Stimulated activated memory B cell treated with anti-CD40 and anti-IgM and Interleukin-4, amounts not matched to agents 10 μg/mL and 1 μg/mL and 100 μg/mL, for 72 hours (primary cell): ENCODE measurements around the gene XPO6.

Experiments
- ATAC-seq: fragments of 150-1000 bp; cut with Tn5 transposase; 2 replicates; pipeline ENCODE4 v1.10.0; 2021
- H3K27ac Mint-ChIP-seq: one replicate; pipeline ENCODE4 v1.8.0; 2022; ENCODE audit warnings: mild to moderate bottlenecking, mixed read lengths
- H3K27me3 Mint-ChIP-seq: one replicate; pipeline ENCODE4 v1.8.0; 2022; ENCODE audit warnings: mixed read lengths
- H3K36me3 Mint-ChIP-seq: one replicate; pipeline ENCODE4 v1.8.0; 2022; ENCODE audit warnings: mixed read lengths
- H3K4me1 Mint-ChIP-seq: one replicate; pipeline ENCODE4 v1.8.0; 2022; ENCODE audit warnings: mixed read lengths
- H3K4me3 Mint-ChIP-seq: one replicate; pipeline ENCODE4 v1.8.0; 2022; ENCODE audit warnings: mild to moderate bottlenecking, moderate library complexity, mixed read lengths
- H3K9me3 Mint-ChIP-seq: one replicate; pipeline ENCODE4 v1.8.0; 2022; ENCODE audit warnings: mixed read lengths

The XPO6 gene

DNA sequence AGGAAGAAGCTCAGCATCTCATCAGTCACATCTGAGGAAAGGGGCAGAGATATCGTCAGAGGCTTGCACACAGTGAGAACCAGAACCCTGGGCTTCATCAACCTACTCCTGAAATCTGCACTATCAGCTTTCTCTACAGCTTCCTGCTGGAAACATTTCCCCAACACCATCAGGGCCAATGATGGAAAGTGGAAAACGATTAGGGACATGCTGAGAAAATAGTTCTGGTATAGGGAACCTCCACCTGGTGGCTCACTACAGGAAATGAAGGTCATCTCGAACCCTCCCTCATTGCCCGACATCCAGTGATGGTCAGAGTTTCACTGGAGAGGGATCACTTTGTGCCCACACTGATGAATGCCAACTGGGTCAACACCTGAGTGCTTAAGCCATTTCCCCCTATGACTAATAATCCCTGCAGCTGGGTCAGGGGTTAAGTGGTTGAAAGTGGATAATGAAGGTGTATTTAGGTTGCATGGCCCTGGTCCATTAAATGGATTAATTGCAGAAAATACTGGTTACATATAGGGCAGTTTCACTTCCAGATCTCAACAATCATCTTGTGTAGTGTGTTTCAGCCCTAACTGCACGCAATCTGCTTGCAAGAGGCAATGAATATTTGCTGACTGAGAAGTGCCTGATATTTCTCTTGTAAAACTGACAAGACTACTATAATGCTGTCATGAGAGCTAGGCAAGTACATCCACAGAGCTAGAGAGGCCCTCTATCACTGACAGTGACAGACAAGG, 105.1 kb downstream of the XPO6 start:
- Mint-ChIP-seq H3K4me3 (no peak overlapping the region), H3K27me3 (no peaks in the 10 kb centered on the region), H3K27ac (no peak overlapping the region), H3K9me3 (no peaks in the 10 kb centered on the region), H3K4me1 (peaks cover 4% of the 10 kb centered on the region), H3K36me3 (peaks cover 93% of the 10 kb centered on the region)
- ATAC-seq = no peak

DNA sequence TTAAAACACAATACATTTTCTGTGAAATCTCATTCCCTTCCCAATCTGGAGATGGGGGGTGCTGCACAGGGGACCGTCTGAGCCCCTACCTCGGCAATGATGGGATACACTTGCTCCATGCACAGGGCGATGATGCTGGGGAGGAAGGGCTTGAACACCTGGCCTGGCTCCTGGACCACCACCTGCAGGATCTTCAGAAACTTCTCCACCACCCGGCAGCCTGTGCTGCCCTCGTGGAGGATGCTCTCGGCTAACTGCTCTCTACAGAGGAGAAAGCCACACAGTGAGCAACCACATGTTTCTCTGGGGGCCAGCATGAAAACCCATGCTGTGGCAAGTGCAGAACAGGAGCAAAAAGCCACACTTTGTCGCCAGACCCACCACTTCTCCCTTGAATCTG, 105.8 kb downstream of the XPO6 start:
- Mint-ChIP-seq H3K4me3 (no peak overlapping the region), H3K9me3 (no peaks in the 10 kb centered on the region), H3K27ac (no peak overlapping the region), H3K4me1 (peaks cover 4% of the 10 kb centered on the region), H3K27me3 (no peaks in the 10 kb centered on the region), H3K36me3 (peaks cover 97% of the 10 kb centered on the region)
- no peak for ATAC-seq

DNA sequence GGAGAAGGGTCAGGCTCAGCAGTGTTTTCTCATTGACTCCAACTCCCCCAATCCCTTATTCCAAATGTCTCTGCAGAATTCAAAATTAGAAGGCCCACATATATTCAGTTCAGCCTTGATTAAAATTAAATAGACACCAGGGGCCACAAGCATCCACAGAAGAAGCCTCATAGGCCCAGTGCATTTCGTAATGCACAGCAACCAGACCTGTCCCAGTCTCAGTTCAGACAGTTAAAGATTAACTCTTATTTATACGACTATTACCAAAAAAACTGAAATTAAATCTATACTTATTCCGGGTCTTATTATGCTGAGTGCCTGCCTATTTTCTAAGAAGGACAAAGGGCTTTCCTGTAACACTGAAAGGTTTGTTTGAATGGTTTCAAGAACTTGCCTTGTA, 106.5 kb downstream of the XPO6 start:
- H3K27me3 Mint-ChIP-seq = no peaks in the 10 kb centered on the region
- ATAC-seq = no peak
- H3K4me3 Mint-ChIP-seq = no peak overlapping the region
- H3K27ac Mint-ChIP-seq = no peak overlapping the region
- H3K4me1 Mint-ChIP-seq = peaks cover under 1% of the 10 kb centered on the region
- peaks cover 95% of the 10 kb centered on the region for H3K36me3 Mint-ChIP-seq
- H3K9me3 Mint-ChIP-seq = no peaks in the 10 kb centered on the region

- H3K27me3 Mint-ChIP-seq = no peaks in the 10 kb centered on the region
- H3K9me3 Mint-ChIP-seq = no peaks in the 10 kb centered on the region
- no peak overlapping the region for H3K27ac Mint-ChIP-seq
- ATAC-seq = no peak
- H3K36me3 Mint-ChIP-seq = peaks cover 92% of the 10 kb centered on the region
- H3K4me3 Mint-ChIP-seq = no peak overlapping the region
- H3K4me1 Mint-ChIP-seq = no peaks in the 10 kb centered on the region
Observed at GRCh38 chr16:28104404-28104803, 107.4 kb downstream of the XPO6 start.

- Mint-ChIP-seq H3K9me3 (no peaks in the 10 kb centered on the region), H3K36me3 (peaks cover 92% of the 10 kb centered on the region), H3K4me3 (no peak overlapping the region), H3K27me3 (no peaks in the 10 kb centered on the region), H3K4me1 (no peaks in the 10 kb centered on the region), H3K27ac (no peak overlapping the region)
- ATAC-seq = no peak
Observed at GRCh38 chr16:28103516-28104170, 108.1 kb downstream of the XPO6 start.

GRCh38 chr16:28101533-28101890, 110.3 kb downstream of the XPO6 start:
- ATAC-seq = no peak
- H3K27ac Mint-ChIP-seq = no peak overlapping the region
- H3K27me3 Mint-ChIP-seq = no peaks in the 10 kb centered on the region
- peaks cover 94% of the 10 kb centered on the region for H3K36me3 Mint-ChIP-seq
- H3K9me3 Mint-ChIP-seq = no peaks in the 10 kb centered on the region
- no peaks in the 10 kb centered on the region for H3K4me1 Mint-ChIP-seq
- no peak overlapping the region for H3K4me3 Mint-ChIP-seq

GRCh38 chr16:28100810-28101532, 110.8 kb downstream of the XPO6 start:
- peaks cover 94% of the 10 kb centered on the region for H3K36me3 Mint-ChIP-seq
- no peaks in the 10 kb centered on the region for H3K9me3 Mint-ChIP-seq
- no peaks in the 10 kb centered on the region for H3K4me1 Mint-ChIP-seq
- ATAC-seq = no peak
- H3K4me3 Mint-ChIP-seq = no peak overlapping the region
- H3K27ac Mint-ChIP-seq = no peak overlapping the region
- no peaks in the 10 kb centered on the region for H3K27me3 Mint-ChIP-seq

GRCh38 chr16:28098959-28099945, 112.5 kb downstream of the XPO6 start:
- no peaks in the 10 kb centered on the region for H3K4me1 Mint-ChIP-seq
- H3K4me3 Mint-ChIP-seq = no peak overlapping the region
- peaks cover 77% of the 10 kb centered on the region for H3K36me3 Mint-ChIP-seq
- H3K27me3 Mint-ChIP-seq = no peaks in the 10 kb centered on the region
- no peak for ATAC-seq
- no peaks in the 10 kb centered on the region for H3K9me3 Mint-ChIP-seq
- no peak overlapping the region for H3K27ac Mint-ChIP-seq

- Mint-ChIP-seq H3K36me3 (peaks cover 68% of the 10 kb centered on the region), H3K4me3 (no peak overlapping the region), H3K27ac (no peak overlapping the region), H3K4me1 (no peaks in the 10 kb centered on the region), H3K27me3 (no peaks in the 10 kb centered on the region), H3K9me3 (no peaks in the 10 kb centered on the region)
- no peak for ATAC-seq
Observed at GRCh38 chr16:28098171-28098958, 113.4 kb downstream of the XPO6 start.

- no peaks in the 10 kb centered on the region for H3K4me1 Mint-ChIP-seq
- H3K27me3 Mint-ChIP-seq = no peaks in the 10 kb centered on the region
- H3K9me3 Mint-ChIP-seq = no peaks in the 10 kb centered on the region
- H3K4me3 Mint-ChIP-seq = no peak overlapping the region
- H3K36me3 Mint-ChIP-seq = peaks cover 57% of the 10 kb centered on the region
- H3K27ac Mint-ChIP-seq = peak overlapping the region; percentile 9
- no peak for ATAC-seq
Observed at GRCh38 chr16:28096983-28097899, 114.5 kb downstream of the XPO6 start.

GRCh38 chr16:28093385-28093725, 118.4 kb downstream of the XPO6 start:
- Mint-ChIP-seq H3K27ac (no peak overlapping the region), H3K4me3 (no peak overlapping the region), H3K4me1 (peaks cover 17% of the 10 kb centered on the region), H3K36me3 (peaks cover 31% of the 10 kb centered on the region), H3K27me3 (no peaks in the 10 kb centered on the region), H3K9me3 (peaks cover 8% of the 10 kb centered on the region)
- ATAC-seq = no peak

- no peak overlapping the region for H3K27ac Mint-ChIP-seq
- ATAC-seq = no peak
- peaks cover 8% of the 10 kb centered on the region for H3K9me3 Mint-ChIP-seq
- H3K4me1 Mint-ChIP-seq = peaks cover 17% of the 10 kb centered on the region
- H3K27me3 Mint-ChIP-seq = no peaks in the 10 kb centered on the region
- H3K36me3 Mint-ChIP-seq = peaks cover 26% of the 10 kb centered on the region
- no peak overlapping the region for H3K4me3 Mint-ChIP-seq
Observed at GRCh38 chr16:28092721-28093384, 118.9 kb downstream of the XPO6 start.

GRCh38 chr16:28091656-28092055, 120.1 kb downstream of the XPO6 start:
- H3K4me3 Mint-ChIP-seq = no peak overlapping the region
- H3K27ac Mint-ChIP-seq = no peak overlapping the region
- peaks cover 17% of the 10 kb centered on the region for H3K4me1 Mint-ChIP-seq
- peaks cover 8% of the 10 kb centered on the region for H3K9me3 Mint-ChIP-seq
- no peak for ATAC-seq
- peaks cover 14% of the 10 kb centered on the region for H3K36me3 Mint-ChIP-seq
- no peaks in the 10 kb centered on the region for H3K27me3 Mint-ChIP-seq
